GM12875 (cell line): ENCODE data around the gene BICD1.

Source experiments
- H3K4me3 ChIP-seq: one replicate; pipeline ENCODE4 v1.5.1; 2011; ENCODE audit warnings: low read depth, low read length, control low read depth
- TF ChIP-seq, protein P1 (sequence below): IDR thresholded peaks from 2 replicates; pipeline ENCODE4 v1.5.1; 2011; ENCODE audit warnings: low read depth, mild to moderate bottlenecking, control low read depth, inconsistent platforms, low read length, moderate library complexity, borderline replicate concordance; ENCODE audit not compliant: insufficient read depth

Gene BICD1

DNA sequence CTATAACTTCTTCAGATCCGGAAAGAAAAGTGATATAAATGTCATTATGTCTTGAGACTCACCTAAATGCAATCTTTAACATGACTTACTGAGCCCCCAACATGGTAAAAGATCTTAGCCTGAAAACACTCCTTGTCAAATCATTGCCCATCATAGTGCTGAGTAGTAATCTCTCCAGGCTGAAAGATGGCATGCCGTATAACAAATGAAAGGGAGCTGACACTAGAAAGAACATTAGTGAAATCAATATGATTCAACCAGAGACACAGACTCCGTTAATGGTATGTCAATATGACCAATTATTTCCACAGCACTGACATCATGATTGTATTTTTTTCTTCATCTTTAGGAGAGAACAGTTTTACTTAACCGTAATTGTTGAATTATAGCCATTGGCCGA, 54.4 kb downstream of the BICD1 start:
- TF ChIP-seq, protein P1, sequence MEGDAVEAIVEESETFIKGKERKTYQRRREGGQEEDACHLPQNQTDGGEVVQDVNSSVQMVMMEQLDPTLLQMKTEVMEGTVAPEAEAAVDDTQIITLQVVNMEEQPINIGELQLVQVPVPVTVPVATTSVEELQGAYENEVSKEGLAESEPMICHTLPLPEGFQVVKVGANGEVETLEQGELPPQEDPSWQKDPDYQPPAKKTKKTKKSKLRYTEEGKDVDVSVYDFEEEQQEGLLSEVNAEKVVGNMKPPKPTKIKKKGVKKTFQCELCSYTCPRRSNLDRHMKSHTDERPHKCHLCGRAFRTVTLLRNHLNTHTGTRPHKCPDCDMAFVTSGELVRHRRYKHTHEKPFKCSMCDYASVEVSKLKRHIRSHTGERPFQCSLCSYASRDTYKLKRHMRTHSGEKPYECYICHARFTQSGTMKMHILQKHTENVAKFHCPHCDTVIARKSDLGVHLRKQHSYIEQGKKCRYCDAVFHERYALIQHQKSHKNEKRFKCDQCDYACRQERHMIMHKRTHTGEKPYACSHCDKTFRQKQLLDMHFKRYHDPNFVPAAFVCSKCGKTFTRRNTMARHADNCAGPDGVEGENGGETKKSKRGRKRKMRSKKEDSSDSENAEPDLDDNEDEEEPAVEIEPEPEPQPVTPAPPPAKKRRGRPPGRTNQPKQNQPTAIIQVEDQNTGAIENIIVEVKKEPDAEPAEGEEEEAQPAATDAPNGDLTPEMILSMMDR: no peak
- no peak overlapping the region for H3K4me3 ChIP-seq

DNA sequence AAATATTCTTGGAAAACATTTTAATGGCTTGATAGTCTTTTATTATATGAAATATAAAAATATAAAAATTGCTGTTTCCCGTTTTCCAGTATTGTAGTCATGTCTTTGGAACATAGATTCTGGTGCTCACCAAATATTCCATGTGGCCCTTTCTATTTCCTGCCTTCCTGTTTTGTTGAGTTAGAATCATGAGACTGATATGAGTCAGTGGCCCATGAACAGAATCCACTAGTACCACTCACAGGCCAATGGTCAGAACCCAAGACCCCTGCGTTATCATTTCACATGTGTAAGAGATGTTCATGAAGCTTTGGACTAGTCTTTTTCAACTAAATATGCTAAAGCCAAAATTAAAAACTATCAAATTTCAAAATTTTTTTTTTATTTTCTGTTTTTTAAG, 56.9 kb downstream of the BICD1 start:
- TF ChIP-seq, protein P1: no peak
- H3K4me3 ChIP-seq: no peak overlapping the region

DNA sequence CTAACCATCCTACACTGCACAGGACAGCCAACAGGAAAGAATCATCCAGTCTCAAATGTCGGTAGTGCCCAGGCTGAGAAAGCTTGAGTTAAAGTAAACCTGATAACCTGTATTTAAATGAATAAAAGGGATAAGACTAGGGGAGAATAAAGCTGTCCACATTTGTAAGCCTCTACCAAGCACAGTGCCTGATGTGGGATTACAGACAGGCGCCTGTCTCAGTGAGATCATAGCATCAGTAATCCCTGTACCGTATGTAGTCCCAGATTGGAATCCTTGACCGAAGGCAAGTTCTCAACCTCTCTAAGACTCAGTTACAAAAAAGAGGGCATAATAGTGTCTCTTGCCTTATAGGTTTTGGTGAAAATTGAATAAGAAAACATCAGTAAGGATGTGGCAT, 59.9 kb downstream of the BICD1 start:
- H3K4me3 ChIP-seq: no peak overlapping the region
- TF ChIP-seq, protein P1: no peak

DNA sequence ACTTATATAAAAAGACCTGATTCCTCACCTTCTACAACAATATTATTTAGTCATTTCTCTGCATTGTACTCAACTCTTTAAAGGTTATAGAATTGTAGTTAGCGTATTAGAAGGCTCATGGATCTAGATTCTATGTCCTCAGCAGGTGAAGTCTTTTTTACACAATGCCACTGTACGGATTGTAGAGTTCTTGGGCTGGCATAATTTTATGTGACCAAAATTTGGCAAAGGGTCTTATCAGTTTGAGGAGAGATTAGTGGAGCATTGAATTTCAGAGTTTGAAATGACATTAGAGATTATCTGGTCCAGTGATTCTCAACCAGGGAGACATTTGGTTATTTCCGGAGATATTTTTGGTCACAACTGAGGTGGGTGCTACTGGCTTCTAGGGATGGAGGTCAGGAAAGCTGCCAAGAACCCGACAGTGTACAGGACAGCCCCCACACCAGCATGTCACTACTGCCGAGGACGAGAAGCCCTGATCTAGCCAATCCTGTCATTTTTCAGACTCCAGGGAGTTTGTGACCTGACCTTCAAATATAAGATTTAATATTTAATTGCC, 63.9 kb downstream of the BICD1 start:
- H3K4me3 ChIP-seq: no peak overlapping the region
- TF ChIP-seq, protein P1: no peak

DNA sequence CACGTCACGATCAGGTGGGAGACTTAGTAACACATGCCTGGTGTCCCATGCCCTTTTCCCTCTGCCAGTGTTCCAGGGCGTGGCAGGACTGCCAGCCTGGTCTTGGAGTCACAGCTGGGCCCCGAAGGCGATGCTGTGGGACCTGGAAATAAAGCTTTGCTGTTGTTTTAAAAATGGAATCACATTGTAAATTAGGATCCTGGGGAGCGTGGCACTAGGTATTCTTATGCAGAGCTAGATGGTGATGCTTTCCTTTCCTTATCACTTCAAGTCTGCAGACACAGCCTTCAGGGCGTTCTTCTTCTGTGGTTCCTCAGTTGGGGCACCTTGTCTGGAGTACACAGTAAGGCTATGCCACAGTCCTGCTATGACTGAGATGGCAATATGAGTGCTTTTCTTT, 64.6 kb downstream of the BICD1 start:
- TF ChIP-seq, protein P1: no peak
- H3K4me3 ChIP-seq: no peak overlapping the region

DNA sequence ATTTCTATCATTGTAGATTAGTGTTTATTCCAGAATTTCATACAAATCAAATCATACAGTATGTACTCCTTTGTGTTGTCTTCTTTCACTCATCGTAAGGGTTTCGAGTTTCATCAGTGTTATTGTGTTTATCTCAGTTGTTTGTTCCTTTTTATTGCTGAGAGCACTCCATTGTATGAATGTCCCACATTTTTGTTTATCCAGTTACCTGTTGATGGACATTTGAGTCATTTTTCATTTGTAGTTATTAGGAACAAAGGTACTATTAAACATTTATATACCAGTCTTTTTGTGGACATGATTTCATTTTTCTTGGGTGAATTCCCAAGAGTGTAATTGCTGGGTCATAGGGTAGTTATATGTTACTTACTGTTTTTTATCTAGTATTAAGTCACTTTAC, 70.0 kb downstream of the BICD1 start:
- no peak overlapping the region for H3K4me3 ChIP-seq
- TF ChIP-seq, protein P1: no peak

DNA sequence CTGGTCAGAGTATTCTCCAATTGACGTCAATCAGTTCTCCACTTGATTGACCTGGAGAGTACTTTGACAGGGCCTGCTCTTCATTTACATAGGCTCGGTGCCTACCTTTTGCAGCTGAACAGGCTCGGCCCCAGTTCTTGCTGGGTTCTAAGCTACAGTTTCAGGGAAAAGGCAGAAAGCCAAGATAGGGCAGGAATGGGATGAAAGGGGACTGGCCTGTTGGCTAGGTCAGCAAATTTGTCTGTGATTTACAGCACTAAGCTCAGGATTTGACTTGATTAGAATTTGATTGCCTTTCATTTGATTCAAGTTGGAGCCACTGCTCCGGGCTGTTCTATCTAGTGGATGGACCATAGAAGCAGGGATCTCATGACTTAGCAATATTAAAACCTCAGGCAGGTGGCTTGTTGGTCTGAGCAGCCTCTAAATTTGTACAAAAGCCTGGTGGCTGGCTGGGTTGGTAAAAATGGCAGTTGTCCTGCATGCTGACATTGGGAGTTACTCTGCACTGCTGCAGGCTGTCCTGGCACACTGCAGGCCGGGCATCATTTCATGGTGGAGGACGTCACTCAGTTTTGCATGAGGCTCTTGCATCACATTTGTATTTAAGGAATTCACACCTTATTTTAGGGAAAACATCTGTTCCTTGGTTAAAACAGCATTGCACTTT, 71.8 kb downstream of the BICD1 start:
- TF ChIP-seq, protein P1: no peak
- H3K4me3 ChIP-seq: no peak overlapping the region
